ENCODE data around the gene TNP2. TPM values are rescaled to one million over a fixed set of nuclear protein-coding genes. Genes with fewer than 3 reads are reported as not detected.

Gene TNP2
- total and polyA plus RNA-seq, 2 of the 4 experiments (the other 2 are of a cell fraction), result not detected

DNA sequence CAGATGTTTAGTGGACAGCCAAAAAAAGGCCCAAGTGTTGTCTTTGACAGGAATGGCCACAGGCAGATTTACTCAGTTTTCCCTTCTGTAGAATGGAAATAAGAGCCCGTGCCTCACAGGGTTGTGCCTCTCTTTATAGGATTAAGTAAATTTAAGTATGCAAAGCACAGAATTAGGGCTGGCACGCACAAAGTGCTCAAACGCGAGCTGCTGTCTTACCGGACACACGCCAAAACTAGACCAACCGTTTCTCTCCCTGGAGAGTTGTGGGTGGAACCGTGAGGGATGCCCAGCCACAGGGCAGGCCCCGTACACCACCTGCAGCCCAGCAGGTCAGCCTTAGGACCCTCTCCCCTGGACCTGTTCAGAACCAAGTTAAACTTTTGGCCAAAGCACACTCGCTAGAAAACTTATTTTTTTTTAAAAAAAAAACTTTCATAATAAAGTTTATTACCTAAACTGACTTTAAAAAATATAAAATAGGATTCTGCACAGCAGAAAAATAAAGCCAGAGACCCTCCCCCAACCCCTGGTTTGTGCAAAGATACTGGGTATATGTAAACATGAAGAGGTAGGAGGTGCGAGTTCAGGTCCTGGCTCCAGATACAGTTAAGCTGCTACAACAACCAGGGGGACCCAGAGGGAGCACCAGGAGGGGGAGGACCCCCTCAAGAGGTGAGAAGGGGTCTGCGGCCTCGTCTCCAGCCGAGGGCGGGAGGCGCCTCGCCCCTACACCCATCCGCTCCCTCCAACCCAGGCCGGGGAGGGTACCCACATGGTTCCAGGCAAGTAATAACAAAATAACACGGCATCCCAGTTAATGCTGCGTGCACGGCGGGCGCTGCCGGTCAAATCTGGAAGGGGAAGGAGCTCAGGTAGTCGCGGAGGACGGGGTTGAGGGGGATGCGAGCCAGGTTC is 14.9 kb downstream of the TNP2 start:
- Histone ChIP-seq H3K56ac (ENCODE audit: extremely low read depth, insufficient read depth, low read length) (0 out of 2 replicates have a peak overlapping the region, but pooled peaks have one; percentile 0), H2BK20ac (ENCODE audit: low read depth, low read length) (no peak overlapping the region), H3K4me2 (ENCODE audit: low read depth, low read length) (peak overlapping the region; percentile 82), H4K20me1 (ENCODE audit: insufficient read depth, low read length) (peaks cover 52% of the 10 kb centered on the region), H3K4ac (ENCODE audit: low read depth, low read length) (peak overlapping the region; percentile 71), H3K23ac (ENCODE audit: low read depth, low read length) (peak overlapping the region; percentile 50), H3K79me1 (ENCODE audit: low read depth in 1 of 2, low read length in 2 of 2) (peaks cover 14 to 40% of the 10 kb centered on the region in 2 experiments; a peak in 3 of 4 replicates), H3K9me1 (ENCODE audit: insufficient read depth, low read length) (peaks cover 9% of the 10 kb centered on the region; the same call in 1 of the 2 replicates), H4K91ac (ENCODE audit: insufficient read depth, low read depth, low read length) (peak overlapping the region; percentile 67), H2AFZ (replicated peaks; ENCODE audit: low read length, poor library complexity) (peak overlapping the region; percentile 58), H2BK15ac (ENCODE audit: low read depth, low read length) (0 out of 3 replicates have a peak overlapping the region, but pooled peaks have one; percentile 51), H2AK5ac (ENCODE audit: low read depth, low read length) (peak overlapping the region; percentile 84), H3K27me3 (ENCODE audit: control insufficient read depth, insufficient read depth, low read length) (no peaks in the 10 kb centered on the region), H2AK9ac (replicated peaks; ENCODE audit: low read depth, low read length, poor library complexity) (peak overlapping the region; percentile 75), H3K4me3 (ENCODE audit: insufficient read depth, low read depth, low read length) (peak overlapping the region; percentile 87), H3K27ac (ENCODE audit: insufficient read depth, low read length) (peak overlapping the region; percentile 81), H3K9me3 (ENCODE audit: control insufficient read depth, insufficient read depth, low read length) (no peaks in the 10 kb centered on the region), H2BK120ac (ENCODE audit: low read depth, low read length) (peak overlapping the region; percentile 60), H4K8ac (ENCODE audit: low read depth in 2 of 2, low read length in 2 of 2) (peak overlapping the region; percentile 53 to 71), H3K36me3 (ENCODE audit: control insufficient read depth, insufficient read depth, low read length) (peaks cover 31% of the 10 kb centered on the region), H3K4me1 (ENCODE audit: control insufficient read depth, insufficient read depth, low read length) (peaks cover 21% of the 10 kb centered on the region), H3K18ac (ENCODE audit: low read depth, low read length) (peak overlapping the region; percentile 59), H3K14ac (replicated peaks; ENCODE audit: low read depth, low read length) (peak overlapping the region; percentile 84), H2BK5ac (ENCODE audit: low read depth, low read length, poor library complexity, severe bottlenecking) (peak overlapping the region; percentile 14), H4K5ac (ENCODE audit: low read depth, low read length) (peak overlapping the region; percentile 14; the same call in 1 of the 2 replicates), H3K9ac (ENCODE audit: low read depth, low read length) (peak overlapping the region; percentile 91)
- WGBS, 2 experiments (ENCODE audit: extremely low coverage in 2 of 2, insufficient read length in 1 of 2), result 0% methylated on average over 4 of the region's 29 CpGs; no CpG with 5 or more reads in 1 of the 2 experiments
- intact Hi-C loops (cut with micrococcal nuclease) (loop anchor here (2.0 to 10.0 kb wide), 4 partner anchors 119 to 222 kb away; no protein-coding TSS in a partner anchor), in situ Hi-C loops (cut with MboI; ENCODE audit: low sequenced_read_pairs) (loop anchor here (5.0 kb wide), 2 partner anchors 152 to 287 kb away; no protein-coding TSS in a partner anchor), dilution Hi-C loops (cut with HindIII; ENCODE audit: low sequenced_read_pairs, unreplicated experiment) (no loop called here)
- no peak for ATAC-seq (ENCODE audit: low read depth)
- TSS peak; percentile 39 for BruUV-seq (replicated peaks)
- ChIA-PET CTCF (interaction anchor here (1.1 to 2.6 kb wide), 10 partner anchors 77 to 303 kb away, joined by 3 to 14 read pairs (median 4); no protein-coding TSS in a partner anchor), POLR2A (ENCODE audit: unreplicated experiment) (interaction anchor here (0.5 to 1.4 kb wide), 3 partner anchors 164 to 282 kb away, joined by 3 to 5 read pairs (median 4); no protein-coding TSS in a partner anchor)
- peak; percentile 16 for DNase-seq
- TF ChIP-seq SMC3 (IDR thresholded peaks at IDR 0.05; ENCODE audit: low read depth, low read length) (no peak), RFX5 (IDR thresholded peaks at IDR 0.05; ENCODE audit: low read depth, low read length) (no peak), NFE2L2 (IDR thresholded peaks at IDR 0.05; ENCODE audit: low read depth, low read length) (no peak), FOS (IDR thresholded peaks at IDR 0.05; ENCODE audit: low read depth, low read length) (no peak), MAZ (IDR thresholded peaks at IDR 0.05; ENCODE audit: borderline replicate concordance, low read depth, low read length) (no peak), BHLHE40 (IDR thresholded peaks at IDR 0.05; ENCODE audit: low read depth, low read length) (no peak), CEBPB (IDR thresholded peaks at IDR 0.05; ENCODE audit: low read depth, low read length) (no peak), RCOR1 (IDR thresholded peaks at IDR 0.05; ENCODE audit: insufficient replicate concordance, low read length) (no peak), RAD21 (IDR thresholded peaks at IDR 0.05; ENCODE audit: low read length) (no peak), CHD1 (IDR thresholded peaks at IDR 0.05; ENCODE audit: low read depth, low read length) (no peak), MAFK (IDR thresholded peaks at IDR 0.05; ENCODE audit: low read depth, low read length) (no peak)
- TF ChIP-seq, protein P1, sequence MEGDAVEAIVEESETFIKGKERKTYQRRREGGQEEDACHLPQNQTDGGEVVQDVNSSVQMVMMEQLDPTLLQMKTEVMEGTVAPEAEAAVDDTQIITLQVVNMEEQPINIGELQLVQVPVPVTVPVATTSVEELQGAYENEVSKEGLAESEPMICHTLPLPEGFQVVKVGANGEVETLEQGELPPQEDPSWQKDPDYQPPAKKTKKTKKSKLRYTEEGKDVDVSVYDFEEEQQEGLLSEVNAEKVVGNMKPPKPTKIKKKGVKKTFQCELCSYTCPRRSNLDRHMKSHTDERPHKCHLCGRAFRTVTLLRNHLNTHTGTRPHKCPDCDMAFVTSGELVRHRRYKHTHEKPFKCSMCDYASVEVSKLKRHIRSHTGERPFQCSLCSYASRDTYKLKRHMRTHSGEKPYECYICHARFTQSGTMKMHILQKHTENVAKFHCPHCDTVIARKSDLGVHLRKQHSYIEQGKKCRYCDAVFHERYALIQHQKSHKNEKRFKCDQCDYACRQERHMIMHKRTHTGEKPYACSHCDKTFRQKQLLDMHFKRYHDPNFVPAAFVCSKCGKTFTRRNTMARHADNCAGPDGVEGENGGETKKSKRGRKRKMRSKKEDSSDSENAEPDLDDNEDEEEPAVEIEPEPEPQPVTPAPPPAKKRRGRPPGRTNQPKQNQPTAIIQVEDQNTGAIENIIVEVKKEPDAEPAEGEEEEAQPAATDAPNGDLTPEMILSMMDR (conservative IDR thresholded peaks at IDR 0.05; ENCODE audit: low read depth, low read length), result no peak
- TF ChIP-seq, protein P2, sequence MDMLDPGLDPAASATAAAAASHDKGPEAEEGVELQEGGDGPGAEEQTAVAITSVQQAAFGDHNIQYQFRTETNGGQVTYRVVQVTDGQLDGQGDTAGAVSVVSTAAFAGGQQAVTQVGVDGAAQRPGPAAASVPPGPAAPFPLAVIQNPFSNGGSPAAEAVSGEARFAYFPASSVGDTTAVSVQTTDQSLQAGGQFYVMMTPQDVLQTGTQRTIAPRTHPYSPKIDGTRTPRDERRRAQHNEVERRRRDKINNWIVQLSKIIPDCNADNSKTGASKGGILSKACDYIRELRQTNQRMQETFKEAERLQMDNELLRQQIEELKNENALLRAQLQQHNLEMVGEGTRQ (IDR thresholded peaks at IDR 0.05; ENCODE audit: low read depth, low read length), result no peak
